Effector memory CD4-positive, alpha-beta T cell (primary cell): ENCODE measurements around the gene S100P.
"Not testable (repeated sequence)": the region's sequence is repeated elsewhere in the genome, so short reads cannot be mapped to it uniquely, and the experiment has no call there.

Experiments used
- DNase-seq, 3 donors: peaks; one replicate each; pipeline ENCODE4 v3.0.0-alpha.2; 2020
- H3K27ac ChIP-seq: 2 replicates; pipeline ENCODE4 v1.7.0; 2013; ENCODE audit warnings: mild to moderate bottlenecking, low read length, moderate library complexity; ENCODE audit not compliant: insufficient read depth, poor library complexity, severe bottlenecking
- H3K27me3 ChIP-seq: replicated peaks from 2 replicates; pipeline ENCODE4 v1.7.0; 2013; ENCODE audit warnings: mild to moderate bottlenecking, low read length; ENCODE audit not compliant: insufficient read depth, control insufficient read depth, poor library complexity, severe bottlenecking
- H3K36me3 ChIP-seq: 2 replicates; pipeline ENCODE4 v1.7.0; 2013; ENCODE audit warnings: mild to moderate bottlenecking, low read length, moderate library complexity; ENCODE audit not compliant: control insufficient read depth, insufficient read depth
- H3K4me1 ChIP-seq: 2 replicates; pipeline ENCODE4 v1.7.0; 2013; ENCODE audit warnings: low read length, mild to moderate bottlenecking; ENCODE audit not compliant: control insufficient read depth, insufficient read depth, poor library complexity, severe bottlenecking
- H3K4me3 ChIP-seq: 2 replicates; pipeline ENCODE4 v1.7.0; 2013; ENCODE audit warnings: low read length, low read depth, mild to moderate bottlenecking; ENCODE audit not compliant: insufficient read depth, poor library complexity, severe bottlenecking
- H3K9me3 ChIP-seq: 2 replicates; pipeline ENCODE4 v1.7.0; 2013; ENCODE audit warnings: mild to moderate bottlenecking, low read length, moderate library complexity; ENCODE audit not compliant: control insufficient read depth

Gene S100P

DNA sequence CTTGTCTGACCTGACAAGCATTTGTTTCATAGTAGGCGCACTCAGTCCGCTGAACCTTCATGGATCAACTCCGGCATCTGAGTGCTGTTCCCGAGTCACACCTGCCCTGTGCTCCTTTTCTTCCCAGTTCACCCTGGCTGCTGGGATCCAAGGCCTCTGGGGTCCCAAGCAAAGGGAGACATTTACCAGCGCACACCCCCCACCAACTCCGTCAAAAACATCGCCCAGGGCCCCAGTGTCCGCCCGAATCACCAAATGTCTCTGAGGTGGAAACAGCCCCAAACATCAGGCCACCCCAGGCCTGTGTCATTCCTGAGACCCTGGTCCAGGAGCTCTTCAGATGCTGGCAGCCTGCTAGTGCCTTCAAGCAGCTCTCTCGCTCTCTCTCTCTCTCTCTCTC, 27.4 kb downstream of the S100P start:
- Histone ChIP-seq H3K4me1 (peaks cover 14% of the 10 kb centered on the region), H3K27ac (no peak overlapping the region), H3K9me3 (no peaks in the 10 kb centered on the region), H3K27me3 (no peaks in the 10 kb centered on the region), H3K4me3 (no peak overlapping the region), H3K36me3 (no peaks in the 10 kb centered on the region)
- DNase-seq: no peak

DNA sequence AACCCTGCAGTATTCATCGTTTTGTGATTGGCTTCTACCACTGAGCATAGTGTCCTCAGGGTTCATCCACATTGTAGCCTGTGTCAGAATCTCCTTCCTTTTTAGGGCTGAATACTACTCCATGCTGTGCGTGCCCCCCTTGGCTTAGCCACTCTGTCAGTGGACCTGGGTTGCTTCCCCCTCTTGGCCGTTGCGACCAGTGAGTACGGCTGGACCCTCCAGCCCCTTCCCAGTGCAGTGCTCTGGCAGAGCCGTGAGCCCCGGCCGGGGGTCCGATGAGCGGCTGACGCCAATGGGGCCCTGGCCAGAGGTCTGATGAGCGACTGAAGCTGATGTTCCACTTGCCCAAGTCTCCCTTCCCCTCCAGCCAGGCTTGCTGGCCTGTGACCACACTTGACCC, 29.2 kb downstream of the S100P start:
- Histone ChIP-seq H3K27ac (no peak overlapping the region), H3K4me3 (no peak overlapping the region), H3K4me1 (peaks cover 8% of the 10 kb centered on the region), H3K36me3 (no peaks in the 10 kb centered on the region), H3K9me3 (no peaks in the 10 kb centered on the region), H3K27me3 (no peaks in the 10 kb centered on the region)
- no peak for DNase-seq

DNA sequence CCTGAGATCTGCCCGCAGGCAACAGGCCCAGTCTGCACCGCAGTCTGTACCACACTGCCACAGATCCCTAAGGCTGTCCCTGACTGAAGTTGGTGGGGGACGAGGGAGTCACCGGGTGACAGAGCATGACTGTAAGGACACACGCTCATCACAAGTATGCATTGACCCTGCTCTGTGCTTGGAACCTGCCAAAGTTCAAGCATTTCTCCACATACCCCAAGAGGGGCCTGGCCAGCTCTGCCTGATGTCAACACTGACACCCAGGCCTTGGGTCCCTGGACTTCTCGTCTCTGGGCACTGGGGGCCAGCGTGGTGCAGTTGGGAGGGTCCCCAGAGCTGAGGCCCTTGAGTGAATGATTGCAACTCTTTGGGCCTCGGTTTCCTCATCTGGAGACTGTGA, 30.2 kb downstream of the S100P start:
- Histone ChIP-seq H3K4me3 (no peak overlapping the region), H3K4me1 (peaks cover 8% of the 10 kb centered on the region), H3K9me3 (no peaks in the 10 kb centered on the region), H3K27ac (no peak overlapping the region), H3K36me3 (no peaks in the 10 kb centered on the region), H3K27me3 (no peaks in the 10 kb centered on the region)
- no peak for DNase-seq

DNA sequence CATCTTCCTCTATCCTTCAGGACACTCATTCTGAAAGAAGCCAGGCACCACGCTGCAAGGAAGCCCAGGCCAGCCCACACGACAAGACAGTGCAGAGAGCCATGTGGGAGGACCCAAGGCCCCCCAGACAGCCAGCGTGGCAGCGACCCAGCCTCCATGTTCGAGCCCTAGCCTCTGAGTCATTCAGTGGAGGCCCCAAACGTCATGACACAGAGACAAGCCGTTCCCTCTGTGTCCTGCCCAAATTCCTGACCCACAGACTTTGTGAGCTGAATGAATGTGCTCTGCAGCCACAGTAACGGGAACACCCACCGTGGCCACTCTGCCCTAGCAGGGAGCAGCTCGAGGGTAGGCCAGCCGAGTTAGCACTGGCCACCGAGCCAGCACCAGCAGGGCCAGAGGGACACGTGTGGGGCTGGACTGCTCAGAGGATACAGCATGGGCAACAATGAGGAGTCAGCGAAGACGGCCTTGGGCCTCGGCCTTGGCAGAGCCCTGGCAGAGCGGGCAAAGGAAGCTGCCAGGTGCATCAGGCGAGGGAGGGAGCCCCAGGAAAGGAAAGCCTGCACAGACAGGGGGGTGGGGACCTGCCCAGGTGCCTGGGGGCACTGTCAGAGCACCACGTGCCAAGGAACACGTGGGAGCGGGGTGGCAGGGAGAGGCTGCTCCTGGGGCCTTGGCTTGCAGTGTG, 30.9 kb downstream of the S100P start:
- Histone ChIP-seq H3K27me3 (no peaks in the 10 kb centered on the region), H3K9me3 (no peaks in the 10 kb centered on the region), H3K4me1 (peaks cover 8% of the 10 kb centered on the region), H3K27ac (no peak overlapping the region), H3K36me3 (no peaks in the 10 kb centered on the region), H3K4me3 (no peak overlapping the region)
- no peak for DNase-seq

DNA sequence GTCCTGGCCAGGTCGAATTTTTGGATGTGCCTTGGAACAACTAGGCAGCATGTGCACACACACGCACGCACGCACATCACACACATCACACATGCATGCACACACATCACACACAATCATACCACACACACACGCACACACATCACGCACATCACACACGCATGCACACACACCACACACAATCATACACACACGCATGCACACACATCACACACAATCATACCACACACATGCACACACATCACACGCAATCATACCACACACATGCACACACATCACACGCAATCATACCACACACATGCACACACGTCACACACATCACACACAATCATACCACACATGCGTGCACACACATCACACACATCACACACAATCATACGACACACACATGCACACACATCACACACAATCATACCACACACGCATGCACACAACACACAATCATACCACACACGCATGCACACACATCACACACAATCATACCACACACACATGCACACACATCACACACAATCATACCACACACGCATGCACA, 31.8 kb downstream of the S100P start:
- H3K4me1 ChIP-seq, DNase-seq, H3K9me3 ChIP-seq, H3K27me3 ChIP-seq, H3K4me3 ChIP-seq, H3K36me3 ChIP-seq, H3K27ac ChIP-seq: not testable (repeated sequence)

DNA sequence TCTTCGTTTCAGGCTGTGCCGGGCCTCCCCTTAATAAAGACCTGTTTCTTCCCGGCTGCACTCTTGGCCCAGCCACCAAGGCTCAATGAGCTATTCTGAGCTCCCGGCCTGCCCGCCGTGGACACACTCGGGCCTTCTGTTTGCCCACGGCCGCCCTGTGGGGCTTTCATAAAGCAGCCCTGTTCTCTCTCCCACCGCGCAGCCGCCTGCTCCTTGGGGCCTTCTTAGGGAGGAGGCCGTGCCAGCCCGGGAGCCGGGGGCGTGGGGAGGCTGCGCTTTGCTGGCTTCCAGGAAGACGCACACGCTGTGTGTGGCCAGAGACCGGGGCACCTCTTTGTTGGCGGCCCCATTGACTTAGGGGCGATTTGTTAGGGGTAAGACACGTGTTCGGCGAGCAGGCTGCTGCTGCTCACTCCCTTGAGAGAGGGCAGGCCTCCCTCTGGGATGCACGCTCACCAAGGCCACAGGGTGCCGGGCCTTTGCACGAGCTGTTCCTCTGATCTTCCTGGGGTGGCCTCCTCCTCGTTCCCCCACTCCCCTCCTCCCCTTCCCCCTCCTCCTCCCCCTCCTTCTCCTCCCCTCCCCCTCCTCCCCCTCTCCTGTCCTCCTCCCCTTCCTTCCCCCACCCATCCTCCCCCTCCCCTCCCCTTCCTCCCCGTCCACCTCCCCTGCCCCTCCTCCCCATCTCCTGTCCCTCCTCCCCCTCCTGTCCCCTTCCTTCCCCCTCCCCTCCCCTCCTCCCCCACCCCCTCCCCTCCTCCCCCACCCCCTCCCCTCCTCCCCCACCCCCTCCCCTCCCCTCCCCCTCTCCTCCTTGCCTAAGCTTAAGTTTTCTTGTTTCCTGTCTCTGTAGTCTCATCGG, 33.6 kb downstream of the S100P start:
- Histone ChIP-seq H3K27ac (no peak overlapping the region), H3K4me1 (no peaks in the 10 kb centered on the region), H3K27me3 (no peaks in the 10 kb centered on the region), H3K36me3 (no peaks in the 10 kb centered on the region), H3K4me3 (no peak overlapping the region), H3K9me3 (no peaks in the 10 kb centered on the region)
- DNase-seq: no peak

DNA sequence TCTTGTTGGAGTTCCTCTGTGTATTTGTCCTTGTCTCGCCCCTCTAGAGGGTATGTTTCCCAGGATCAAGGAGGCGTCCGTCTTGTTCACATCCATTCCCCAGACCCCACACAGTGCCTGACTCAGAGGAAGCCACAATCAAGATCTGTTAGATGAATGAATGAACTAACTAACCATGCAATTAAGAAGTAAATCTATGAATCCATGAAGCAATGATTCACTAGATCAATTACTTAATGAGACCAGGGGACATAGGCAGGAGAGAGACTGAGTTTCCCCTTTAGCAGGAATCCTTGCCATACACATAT, 34.2 kb downstream of the S100P start:
- H3K27me3 ChIP-seq: no peaks in the 10 kb centered on the region
- H3K4me3 ChIP-seq: no peak overlapping the region
- H3K36me3 ChIP-seq: no peaks in the 10 kb centered on the region
- no peak overlapping the region for H3K27ac ChIP-seq
- no peaks in the 10 kb centered on the region for H3K4me1 ChIP-seq
- DNase-seq: no peak
- H3K9me3 ChIP-seq: no peaks in the 10 kb centered on the region

DNA sequence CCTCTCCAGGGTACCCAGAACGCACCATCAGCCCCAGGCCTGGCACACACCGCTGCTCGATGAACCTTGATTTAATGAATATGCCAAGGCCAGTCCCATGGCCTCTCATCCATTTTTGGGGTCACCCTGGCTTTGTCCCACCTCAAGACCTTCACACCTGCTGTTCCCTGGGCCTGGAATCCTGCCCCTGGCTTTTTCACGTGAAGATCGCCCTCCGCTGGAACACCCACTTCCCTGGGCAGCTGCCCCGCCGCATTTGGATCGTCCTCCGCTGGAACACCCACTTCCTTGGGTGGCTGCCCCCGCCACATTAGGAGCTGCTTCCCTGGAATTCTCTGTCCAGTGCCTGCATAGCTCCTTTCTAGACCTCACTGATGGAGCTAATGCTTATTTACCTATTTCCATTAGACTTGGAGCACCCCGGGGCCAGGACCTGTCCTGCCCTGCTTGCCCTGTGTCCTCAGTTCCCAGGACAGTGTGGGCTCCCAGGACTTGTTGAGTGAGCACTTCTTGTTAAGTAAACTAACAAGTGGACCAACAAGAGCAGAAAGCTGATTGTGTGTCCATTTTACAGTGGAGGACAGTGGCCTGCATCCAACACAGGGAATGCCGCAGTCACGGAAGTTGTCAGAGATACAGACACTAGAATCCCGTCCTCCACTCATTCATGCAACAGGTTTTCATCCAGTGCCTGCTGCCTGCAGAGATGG, 34.8 kb downstream of the S100P start:
- DNase-seq: no peak
- H3K4me1 ChIP-seq: no peaks in the 10 kb centered on the region
- H3K36me3 ChIP-seq: no peaks in the 10 kb centered on the region
- H3K9me3 ChIP-seq: no peaks in the 10 kb centered on the region
- no peak overlapping the region for H3K4me3 ChIP-seq
- H3K27me3 ChIP-seq: no peaks in the 10 kb centered on the region
- H3K27ac ChIP-seq: no peak overlapping the region

DNA sequence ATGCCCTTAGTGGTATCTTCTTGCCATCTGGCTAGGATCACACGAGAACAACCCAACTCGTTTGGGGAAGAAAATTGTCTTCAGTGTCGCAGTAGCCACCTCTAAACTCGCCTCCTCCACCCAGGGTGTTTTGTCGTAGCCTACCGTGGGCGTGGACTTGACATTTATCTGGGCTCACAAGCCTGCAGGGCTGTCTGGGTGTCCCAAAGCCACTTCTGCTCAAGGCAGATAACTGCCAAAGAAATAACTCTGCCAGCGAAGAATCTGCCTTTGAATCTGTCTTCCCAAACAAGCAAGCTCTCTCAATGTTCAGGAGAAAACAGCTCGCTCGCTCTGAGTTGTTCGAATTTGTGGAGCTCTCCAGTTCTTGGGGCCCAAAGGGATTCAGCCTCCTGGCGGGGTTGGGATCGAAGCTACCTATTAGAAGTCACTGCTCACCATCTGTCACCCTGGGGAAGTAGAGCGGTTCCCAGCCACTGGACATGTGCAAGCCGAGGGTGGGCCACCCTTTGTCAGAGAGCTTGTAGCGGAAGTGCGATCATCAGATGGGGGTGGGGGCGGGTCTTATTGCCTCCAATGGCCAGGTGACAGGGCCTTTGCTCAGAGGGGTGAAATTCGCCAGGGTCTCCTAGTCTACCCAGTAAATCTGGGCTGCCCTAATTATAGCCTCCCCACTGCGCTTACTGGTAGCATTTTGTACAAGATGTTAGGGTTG, 37.1 kb downstream of the S100P start:
- Histone ChIP-seq H3K27me3 (no peaks in the 10 kb centered on the region), H3K4me1 (no peaks in the 10 kb centered on the region), H3K36me3 (no peaks in the 10 kb centered on the region), H3K27ac (no peak overlapping the region), H3K4me3 (no peak overlapping the region), H3K9me3 (no peaks in the 10 kb centered on the region)
- no peak for DNase-seq
